ENCODE results near the gene ERC1.

DNA sequence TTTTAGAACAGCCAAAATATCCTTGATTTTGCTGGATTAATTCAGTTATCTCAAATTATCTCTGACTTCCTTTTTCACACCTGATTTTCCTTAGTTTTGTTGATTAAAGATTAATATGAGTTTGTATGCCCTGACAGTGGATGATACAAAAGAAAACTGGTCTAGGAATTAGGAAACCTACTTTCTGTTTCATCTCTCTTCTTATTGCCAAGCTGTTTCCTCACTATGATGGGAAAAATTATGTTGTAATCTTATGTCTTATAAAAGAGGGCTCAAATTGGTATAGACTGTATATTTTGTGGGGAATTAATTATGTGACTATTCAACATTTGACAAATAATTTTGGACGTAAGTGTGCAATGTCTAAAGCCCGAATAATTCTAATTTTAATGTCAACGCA is 331.8 kb downstream of the ERC1 start:
- no peak for TF ChIP-seq POLR2AphosphoS5 (IDR thresholded peaks at IDR 0.05)
- no peak for TF ChIP-seq EP300 (IDR thresholded peaks at IDR 0.05; ENCODE audit: low read depth)
- TF ChIP-seq, protein P1, sequence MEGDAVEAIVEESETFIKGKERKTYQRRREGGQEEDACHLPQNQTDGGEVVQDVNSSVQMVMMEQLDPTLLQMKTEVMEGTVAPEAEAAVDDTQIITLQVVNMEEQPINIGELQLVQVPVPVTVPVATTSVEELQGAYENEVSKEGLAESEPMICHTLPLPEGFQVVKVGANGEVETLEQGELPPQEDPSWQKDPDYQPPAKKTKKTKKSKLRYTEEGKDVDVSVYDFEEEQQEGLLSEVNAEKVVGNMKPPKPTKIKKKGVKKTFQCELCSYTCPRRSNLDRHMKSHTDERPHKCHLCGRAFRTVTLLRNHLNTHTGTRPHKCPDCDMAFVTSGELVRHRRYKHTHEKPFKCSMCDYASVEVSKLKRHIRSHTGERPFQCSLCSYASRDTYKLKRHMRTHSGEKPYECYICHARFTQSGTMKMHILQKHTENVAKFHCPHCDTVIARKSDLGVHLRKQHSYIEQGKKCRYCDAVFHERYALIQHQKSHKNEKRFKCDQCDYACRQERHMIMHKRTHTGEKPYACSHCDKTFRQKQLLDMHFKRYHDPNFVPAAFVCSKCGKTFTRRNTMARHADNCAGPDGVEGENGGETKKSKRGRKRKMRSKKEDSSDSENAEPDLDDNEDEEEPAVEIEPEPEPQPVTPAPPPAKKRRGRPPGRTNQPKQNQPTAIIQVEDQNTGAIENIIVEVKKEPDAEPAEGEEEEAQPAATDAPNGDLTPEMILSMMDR (IDR thresholded peaks at IDR 0.05), result no peak
